NCI-H345 (cell line): ENCODE data around the gene ARAP2.

Experiments
- DNase-seq: peaks from one replicate; lab custom pipeline; 2025; lab: John Stamatoyannopoulos, UW

Gene ARAP2

DNA sequence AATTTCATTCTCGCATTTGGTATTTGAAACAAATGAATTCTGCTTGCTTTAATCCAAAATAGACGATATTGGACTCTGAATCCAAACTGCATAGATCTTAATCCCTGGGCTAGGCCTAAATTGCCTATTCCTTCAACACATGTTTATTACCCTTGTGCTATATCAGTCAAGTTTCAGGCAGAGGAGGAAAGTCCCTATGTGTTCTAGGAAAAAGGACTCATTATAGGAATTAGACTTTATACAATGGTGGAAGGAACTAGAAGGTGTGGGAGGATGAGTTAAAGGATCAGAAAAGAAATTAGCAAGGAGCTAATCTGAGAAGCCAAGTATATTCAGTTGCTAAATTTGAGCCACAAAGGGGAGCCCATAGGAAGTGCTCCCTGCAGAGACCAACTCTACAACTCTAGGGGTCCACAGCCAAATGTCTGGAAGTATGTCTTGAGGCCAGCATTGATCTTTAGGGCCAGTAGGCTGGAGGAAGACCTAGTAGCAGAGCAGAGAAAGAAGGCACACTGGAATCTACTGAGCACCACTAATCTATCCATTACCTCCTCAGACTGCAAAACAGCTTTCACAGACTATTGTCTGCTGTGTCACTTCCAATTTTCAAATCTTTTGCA is 20.0 kb upstream of the ARAP2 start:
- DNase-seq, result no peak

GRCh38 chr4:36260731-36261130 is 16.4 kb upstream of the ARAP2 start:
- no peak for DNase-seq

DNA sequence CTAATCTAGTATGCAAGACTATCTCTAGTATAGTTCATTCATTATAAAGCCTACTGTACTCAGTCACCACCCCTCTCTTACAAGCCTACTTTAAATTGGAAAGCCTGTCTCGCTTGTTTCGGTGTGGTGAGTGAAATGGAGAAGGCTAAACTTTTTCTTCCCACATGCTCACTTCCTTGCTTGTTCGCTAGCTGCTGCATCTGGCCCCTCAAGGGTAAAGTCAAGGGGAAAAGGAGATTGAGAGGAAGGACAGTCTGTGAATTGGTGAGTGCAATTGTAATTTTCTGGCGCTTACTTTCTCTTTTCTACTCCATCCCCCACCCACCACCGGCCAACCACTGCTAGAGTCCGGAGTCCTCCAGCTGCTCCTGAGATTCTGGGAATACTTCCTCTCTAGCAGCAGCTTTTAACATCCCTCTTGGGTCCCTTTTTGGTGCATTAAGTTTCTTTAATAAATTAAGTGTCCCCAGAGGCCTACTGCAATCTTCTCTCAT is 12.1 kb upstream of the ARAP2 start:
- DNase-seq, result no peak

DNA sequence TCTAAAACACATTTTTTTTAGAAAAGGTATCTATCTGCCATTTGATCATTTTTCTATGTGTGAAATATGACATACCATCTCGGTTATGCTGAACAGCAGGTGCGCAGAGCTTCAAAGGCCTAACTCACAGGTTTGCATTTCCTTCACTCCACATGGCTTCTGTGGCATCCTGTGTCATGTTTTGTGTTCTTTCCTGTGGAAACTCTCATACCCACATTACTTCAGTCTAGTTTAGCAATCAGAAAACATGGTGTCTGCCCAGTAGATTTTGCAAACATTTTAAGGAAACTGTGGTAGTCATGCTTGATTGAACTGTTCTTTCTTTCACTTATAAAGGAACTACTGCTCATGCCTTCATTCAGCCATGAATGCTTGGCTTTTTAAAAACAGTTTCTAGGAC is 11.3 kb upstream of the ARAP2 start:
- no peak for DNase-seq

- DNase-seq, result no peak
Measured at GRCh38 chr4:36254371-36254770, 10.1 kb upstream of the ARAP2 start.

DNA sequence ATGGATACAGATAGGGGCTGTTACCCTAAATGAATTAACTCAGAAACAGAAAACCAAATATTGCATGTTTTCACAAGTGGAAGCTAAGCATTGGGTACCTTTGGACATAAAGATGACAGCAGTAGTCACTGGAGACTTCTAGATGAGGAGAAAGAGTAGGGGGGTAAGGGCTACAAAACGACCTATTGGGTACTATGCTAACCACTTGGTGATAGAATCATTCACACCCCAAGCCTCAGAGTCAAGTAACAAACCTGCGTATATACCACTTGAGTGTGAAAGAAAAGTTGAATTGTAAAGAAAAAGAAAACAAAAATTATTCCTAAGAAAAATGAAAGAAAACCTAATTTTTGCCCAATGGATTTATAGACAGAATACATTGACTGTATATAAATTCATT is 7.7 kb upstream of the ARAP2 start:
- no peak for DNase-seq

DNA sequence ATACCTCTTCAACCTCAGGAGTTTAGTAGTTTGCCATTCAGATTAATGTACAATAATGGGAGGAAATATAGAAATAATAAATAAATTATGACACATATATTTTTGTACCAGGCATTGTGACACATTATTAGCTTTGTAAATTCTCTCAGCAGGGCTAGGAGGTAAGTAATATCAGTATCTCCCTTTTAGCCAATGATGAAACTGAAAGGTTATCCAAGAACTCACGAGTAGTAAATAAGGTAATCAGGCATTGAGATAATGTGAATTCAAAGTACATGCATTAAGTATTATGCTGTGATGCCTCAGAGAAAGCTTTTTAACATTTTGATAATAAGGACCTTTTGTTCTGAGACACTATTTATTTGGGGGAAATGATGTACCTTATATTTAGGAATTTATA is 5.3 kb upstream of the ARAP2 start:
- no peak for DNase-seq

DNA sequence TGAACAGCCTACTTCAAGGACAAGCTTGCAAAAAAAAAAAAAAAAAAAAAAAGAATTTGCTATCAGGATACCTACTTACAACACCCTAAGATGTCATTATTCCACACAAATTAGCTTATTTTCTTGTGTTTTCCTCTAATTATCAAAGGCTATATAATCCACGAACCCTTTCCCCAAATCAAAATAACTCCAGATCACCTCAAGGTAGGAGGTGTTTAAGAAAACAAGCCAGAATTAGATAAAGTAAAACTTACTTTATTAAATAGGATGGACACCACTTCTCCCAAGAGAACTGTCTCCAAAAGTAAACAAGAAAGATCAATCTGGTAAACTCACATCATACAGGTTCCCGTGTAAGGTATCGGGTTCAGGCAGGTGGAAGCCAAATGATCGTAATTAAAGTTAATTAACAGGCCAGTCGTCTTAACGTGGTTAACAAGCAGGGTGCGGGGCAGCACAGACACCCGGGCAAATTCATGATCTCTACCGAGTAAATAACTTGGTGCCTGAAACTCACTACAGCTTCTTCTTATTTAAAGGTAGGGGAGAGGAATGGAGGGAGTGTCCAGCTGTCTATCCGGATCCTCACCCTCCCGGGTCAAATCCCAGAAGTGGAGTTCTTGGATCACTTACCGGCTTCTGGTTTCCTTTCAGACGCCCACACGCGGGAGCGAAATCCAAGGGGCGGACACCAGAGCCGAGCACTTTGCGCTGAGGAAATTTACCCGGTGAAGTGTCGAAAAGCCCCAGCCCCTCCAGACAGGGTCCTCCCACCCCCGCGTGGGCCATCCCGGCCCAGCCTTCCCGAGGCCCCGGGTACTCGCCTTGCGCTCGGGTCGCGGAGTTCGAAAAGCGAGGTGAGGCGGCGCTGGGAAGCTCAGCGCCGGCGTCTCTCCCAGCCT is 708 bp downstream of the ARAP2 start:
- peak; percentile 52 for DNase-seq

DNA sequence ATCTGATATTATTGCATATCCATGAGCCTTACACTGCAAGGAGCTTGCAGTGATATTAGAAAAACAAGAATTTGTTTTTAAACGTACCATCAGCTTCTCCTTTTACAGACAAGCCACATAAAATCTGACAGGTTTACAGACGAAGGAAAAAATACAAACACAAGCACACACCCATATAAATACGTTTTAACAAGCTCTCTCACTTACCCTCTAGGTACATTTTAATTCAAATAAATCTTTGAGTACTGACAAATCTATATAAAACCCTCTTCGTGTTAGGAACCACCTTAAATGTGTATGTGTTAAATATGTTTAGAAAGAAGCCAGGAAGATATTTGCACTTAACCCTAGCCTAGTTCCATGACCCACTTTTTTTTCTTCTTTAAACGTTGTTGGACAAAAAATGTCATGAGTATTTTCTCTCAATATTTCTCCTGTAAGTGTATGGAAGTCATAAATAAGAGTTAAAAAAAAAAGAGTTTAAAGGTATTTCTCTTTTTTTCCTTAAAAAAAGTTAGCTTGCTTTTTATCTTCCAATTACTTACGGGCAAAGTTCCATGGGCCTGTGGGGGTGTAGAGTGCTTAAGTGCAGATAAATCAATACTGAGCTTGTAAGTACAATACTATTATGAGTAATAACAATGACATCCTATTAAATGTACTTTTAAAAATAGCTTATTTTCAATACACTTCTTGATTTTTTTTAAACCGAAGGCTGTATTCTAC is 1.5 kb downstream of the ARAP2 start:
- no peak for DNase-seq

- DNase-seq, result no peak
Measured at GRCh38 chr4:36241771-36242170, 2.5 kb downstream of the ARAP2 start.

GRCh38 chr4:36237366-36238313 is 6.7 kb downstream of the ARAP2 start:
- no peak for DNase-seq

GRCh38 chr4:36236159-36236558 is 8.2 kb downstream of the ARAP2 start:
- DNase-seq, result no peak

- DNase-seq, result no peak
Measured at GRCh38 chr4:36235306-36235705, 9.0 kb downstream of the ARAP2 start.

GRCh38 chr4:36233567-36234266 is 10.6 kb downstream of the ARAP2 start:
- DNase-seq, result no peak

DNA sequence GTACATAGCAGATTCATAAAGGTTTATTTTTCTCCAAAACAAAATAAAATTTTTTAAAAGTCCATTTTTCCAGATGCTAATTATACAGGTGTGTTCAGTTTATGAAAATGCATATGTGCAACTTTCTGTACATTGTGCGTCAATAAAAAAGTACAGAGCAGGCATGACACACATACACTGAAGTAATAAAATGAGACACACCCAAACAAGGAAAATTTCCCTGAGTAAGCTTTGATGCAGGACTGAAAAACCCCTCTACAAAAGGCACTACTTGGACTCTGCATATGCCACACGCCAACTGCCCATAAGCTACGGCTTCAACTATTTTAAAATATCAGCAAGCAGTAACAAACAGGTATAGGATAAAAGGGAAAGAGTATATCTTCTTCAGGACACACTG is 13.8 kb downstream of the ARAP2 start:
- DNase-seq, result no peak

DNA sequence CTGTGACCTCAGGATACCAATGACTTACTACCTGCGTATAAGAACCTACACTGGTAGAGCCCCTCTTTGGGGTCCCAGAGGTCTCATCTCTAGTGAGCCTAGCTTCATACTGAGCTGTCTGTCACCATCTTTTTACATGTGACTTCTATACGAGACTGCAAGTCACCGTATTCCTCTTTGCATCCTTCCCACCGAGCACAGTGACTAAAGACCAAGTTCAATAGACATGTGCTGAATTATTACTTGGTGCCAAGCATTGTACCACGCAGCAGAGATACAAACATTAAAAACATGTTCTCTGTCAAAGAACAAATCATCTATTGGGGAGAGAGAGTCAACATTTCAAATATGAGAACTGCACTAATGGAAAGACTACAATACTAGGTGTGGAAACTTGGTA is 16.4 kb downstream of the ARAP2 start:
- DNase-seq, result no peak

GRCh38 chr4:36226430-36227227 is 17.7 kb downstream of the ARAP2 start:
- DNase-seq, result no peak

DNA sequence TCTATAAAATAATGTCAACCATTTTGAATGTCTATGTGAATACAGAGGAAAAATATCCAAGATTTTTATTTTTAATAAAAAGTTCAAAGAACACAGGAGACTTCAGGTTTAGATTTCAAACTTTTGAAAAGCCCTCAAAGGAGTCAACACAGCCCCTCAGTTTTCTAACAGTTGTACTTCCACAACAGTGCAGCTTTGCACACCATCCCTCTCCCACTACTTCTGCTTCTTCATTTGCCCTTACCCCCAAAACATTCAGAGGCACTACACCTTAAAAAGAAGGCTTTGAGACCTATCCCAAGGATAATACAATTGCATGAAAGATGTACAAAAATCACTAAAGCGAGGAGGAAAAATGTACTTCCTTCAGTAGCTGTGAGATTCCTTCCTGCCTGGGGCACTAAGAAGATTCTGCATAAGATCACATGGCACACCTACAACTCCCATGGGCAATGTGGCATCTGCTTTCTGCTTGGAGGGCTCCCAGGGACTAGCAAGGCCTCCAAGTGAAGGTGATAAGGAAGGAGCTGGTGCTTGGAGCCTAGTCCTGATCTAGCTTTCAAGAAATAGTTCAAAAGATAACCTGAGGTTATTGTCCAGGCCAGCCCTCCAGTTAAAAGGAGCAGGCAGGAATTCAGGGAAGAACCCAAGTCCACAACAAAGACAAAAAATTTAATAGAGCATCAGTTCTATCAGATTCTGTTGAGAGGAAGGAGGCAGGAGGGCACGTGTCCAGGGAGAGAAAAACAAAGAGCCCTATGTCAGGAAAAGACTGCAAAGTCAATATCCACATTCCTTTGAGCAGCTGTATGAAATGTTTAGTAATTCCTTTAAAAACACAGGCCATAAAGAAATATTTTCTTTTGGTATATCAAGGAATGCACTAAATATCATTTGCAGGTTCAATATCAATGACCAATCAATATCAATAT is 19.1 kb downstream of the ARAP2 start:
- DNase-seq, result no peak

DNA sequence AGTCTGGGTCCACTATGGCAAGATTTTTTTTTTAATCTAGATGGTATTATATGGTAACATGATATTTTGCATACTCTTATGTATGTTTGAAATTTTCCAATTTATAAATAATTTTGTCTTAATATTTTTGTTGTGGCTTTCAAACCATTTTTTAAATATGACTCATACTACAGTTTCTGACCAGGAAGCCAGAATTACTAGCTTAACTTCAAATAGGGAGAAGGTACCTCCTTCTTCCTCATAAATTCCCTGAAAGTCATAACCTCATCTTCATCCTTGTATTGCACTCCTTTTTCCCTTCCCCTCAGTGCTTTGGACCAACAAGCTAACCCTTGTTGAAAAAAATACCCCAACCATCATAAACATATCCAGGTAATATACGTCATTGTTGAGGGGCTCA is 21.6 kb downstream of the ARAP2 start:
- DNase-seq, result no peak
